ENCODE measurements around the gene ESR1.
A peak's percentile ranks its signal among the peaks of the same experiment; 100 is the strongest.

ESR1 gene

DNA sequence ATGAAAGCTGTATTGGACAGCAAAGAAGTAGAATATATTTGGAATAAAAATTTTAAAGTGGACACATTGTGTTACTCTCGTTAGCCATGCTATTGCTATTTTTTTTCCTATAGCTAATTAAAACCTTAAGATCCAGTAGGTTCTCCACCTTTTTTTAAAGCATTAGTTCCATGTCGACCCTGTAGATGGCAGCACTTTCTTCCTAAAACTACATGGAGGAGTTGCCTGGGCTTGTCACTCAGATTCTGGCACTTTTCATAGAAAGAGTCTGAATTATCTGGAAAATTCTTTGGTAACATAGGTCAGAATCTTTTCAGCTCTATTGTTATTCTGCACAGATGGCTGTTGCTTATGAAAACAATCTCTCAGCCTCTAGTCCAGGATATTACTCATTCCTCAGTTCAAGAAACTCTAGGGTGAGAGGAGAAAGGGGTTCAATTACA is 42.0 kb upstream of the ESR1 start:
- TF ChIP-seq, protein P1, sequence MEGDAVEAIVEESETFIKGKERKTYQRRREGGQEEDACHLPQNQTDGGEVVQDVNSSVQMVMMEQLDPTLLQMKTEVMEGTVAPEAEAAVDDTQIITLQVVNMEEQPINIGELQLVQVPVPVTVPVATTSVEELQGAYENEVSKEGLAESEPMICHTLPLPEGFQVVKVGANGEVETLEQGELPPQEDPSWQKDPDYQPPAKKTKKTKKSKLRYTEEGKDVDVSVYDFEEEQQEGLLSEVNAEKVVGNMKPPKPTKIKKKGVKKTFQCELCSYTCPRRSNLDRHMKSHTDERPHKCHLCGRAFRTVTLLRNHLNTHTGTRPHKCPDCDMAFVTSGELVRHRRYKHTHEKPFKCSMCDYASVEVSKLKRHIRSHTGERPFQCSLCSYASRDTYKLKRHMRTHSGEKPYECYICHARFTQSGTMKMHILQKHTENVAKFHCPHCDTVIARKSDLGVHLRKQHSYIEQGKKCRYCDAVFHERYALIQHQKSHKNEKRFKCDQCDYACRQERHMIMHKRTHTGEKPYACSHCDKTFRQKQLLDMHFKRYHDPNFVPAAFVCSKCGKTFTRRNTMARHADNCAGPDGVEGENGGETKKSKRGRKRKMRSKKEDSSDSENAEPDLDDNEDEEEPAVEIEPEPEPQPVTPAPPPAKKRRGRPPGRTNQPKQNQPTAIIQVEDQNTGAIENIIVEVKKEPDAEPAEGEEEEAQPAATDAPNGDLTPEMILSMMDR (IDR thresholded peaks at IDR 0.05; ENCODE audit: borderline replicate concordance, insufficient read depth, low read depth, low read length), result peak; percentile 45; the same call in 1 of the 2 replicates
- H3K4me3 ChIP-seq (ENCODE audit: low read depth, low read length), result no peak overlapping the region

DNA sequence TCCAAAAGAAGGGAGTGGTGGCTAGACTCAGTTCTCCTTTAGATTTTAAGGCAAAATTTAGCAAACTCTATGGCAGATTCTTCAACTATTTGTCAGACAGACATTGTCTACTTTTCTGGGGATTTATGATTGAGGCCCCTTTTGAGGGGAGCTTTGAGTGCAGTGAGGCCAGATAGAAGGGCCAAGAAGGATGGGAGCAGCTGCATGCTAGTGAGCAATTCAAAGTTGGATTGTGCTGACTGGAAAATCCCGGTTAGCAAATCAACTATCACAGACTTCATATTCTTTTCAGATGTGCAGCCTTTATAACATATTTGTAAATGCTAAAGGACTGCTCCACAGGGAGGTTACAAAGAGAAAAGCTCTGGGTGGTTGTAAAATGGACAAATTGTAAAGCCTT is 35.0 kb upstream of the ESR1 start:
- no peak overlapping the region for H3K4me3 ChIP-seq (ENCODE audit: low read depth, low read length)
- TF ChIP-seq, protein P1 (IDR thresholded peaks at IDR 0.05; ENCODE audit: borderline replicate concordance, insufficient read depth, low read depth, low read length), result no peak

DNA sequence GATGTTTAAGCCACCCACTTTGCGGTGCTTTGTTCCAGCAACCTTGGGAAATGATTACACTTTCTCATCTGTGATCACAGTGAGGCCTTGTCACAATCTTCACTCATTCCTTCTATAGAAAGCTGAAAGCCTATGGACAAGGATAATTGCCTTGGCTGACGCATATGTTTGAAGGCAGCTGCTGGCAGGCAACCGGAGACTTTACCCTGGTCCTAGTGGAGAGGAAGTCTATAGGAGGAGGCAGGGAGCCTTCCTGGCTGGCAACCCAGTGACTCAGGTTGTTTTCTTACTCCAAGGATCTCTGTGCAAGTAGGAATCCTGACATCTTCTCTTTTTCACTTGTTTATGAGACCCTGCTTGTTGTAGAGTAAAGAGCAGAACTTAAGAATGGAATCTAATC is 34.1 kb upstream of the ESR1 start:
- H3K4me3 ChIP-seq (ENCODE audit: low read depth, low read length), result no peak overlapping the region
- TF ChIP-seq, protein P1 (IDR thresholded peaks at IDR 0.05; ENCODE audit: borderline replicate concordance, insufficient read depth, low read depth, low read length), result no peak

DNA sequence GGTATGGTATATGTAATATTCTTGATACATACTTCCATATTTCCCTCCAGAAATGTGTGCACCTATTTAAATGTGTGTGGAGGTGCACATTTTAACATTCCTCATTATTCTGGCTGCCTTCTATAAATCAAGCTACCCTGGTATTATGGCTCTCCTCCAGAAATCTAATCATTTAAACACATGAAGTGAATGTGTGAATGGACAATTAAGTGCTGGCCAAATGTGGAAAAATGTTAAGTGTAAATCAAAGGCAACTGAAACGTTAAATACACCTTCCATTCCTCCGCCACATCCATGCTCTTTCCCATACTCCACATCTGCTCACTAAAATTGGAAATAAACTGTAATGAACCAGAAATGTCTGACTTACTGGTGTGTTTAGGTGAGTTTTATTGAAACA is 24.9 kb upstream of the ESR1 start:
- TF ChIP-seq, protein P1 (IDR thresholded peaks at IDR 0.05; ENCODE audit: borderline replicate concordance, insufficient read depth, low read depth, low read length), result no peak
- H3K4me3 ChIP-seq (ENCODE audit: low read depth, low read length), result no peak overlapping the region

DNA sequence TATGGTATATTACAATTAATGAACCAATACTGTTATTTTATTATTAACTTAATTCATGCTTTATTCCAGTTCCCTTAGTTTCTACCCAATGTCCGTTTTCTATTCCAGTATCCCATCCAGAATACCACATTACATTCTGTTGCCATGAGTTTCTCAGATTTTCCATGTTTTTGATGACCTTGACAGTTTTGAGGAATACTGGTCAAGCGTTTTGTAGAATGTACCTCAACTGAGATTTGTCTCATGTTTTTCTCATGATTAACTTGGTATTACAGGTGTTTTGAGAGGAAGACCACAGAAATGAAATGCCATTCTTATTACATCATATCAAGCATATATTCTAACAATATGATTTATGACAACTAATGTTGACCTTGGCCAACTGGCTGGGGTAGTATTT is 23.8 kb upstream of the ESR1 start:
- H3K4me3 ChIP-seq (ENCODE audit: low read depth, low read length), result no peak overlapping the region
- TF ChIP-seq, protein P1 (IDR thresholded peaks at IDR 0.05; ENCODE audit: borderline replicate concordance, insufficient read depth, low read depth, low read length), result no peak

DNA sequence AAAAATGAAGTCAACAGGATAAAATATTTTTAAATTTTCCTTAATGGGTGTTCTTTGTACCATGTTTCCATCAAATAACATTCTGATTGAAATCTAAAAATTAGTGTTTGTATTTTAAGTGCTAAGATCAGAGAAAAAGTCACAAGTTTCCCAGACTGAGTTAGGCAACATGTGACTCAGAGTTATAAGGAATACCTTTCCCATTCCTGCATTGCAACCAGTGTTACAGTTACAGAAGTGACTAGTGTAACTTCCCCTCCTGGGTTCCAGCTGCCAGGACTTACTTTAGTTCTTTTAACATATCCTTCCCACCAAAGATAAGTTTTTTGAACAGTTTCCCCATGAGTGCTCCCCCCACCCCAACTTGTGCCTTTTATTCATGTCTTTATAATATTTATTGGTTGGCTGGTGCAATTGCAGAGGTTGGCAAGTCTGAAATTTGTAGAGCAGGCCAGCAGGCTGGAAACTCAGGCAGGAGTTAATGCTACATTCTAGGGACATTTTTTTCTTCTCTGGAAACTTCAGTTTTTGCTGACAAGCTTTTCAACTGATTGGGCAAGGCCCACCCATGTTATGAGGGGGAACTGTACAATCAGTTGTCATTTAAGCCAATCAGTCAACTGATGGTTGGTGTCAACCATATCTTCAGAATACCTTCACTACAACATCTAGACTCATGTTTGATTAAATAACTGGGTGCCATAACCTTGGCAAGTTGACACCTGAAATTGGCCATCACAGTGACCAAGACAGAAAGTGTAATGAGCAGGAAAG is 22.9 kb upstream of the ESR1 start:
- TF ChIP-seq, protein P1 (IDR thresholded peaks at IDR 0.05; ENCODE audit: borderline replicate concordance, insufficient read depth, low read depth, low read length), result no peak
- H3K4me3 ChIP-seq (ENCODE audit: low read depth, low read length), result no peak overlapping the region

DNA sequence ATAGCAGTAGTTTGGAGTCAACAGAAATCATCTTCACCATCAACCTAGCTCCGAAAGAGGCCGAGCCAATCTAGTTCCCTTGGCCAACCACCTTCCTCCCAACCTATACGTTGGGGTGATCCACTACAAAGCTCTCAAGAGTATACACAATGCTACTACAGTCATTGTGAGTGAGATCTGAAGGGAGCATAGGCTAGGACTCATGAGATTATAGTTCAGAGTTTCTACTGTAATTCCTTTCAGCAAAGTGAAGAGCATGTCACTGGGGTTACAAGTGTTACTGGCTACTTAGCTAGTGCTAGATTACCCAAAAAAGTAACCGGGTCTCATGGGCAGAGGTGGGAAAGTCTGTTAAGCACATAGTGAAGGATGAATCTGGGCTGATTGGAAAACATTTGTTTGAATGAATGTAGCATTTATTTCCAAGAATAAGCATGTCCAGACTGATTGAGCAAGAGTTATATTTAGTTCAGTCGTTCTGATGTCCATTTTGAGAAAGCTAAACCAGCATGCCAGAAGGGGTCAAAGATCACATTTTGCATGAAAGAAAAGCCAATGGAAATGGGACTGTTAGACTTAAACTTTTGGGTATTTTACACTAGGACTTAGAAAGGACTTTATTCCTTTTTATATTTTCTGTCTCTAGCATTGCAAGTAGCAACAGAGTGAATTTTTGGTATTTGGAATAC is 10.5 kb upstream of the ESR1 start:
- no peak overlapping the region for H3K4me3 ChIP-seq (ENCODE audit: low read depth, low read length)
- TF ChIP-seq, protein P1 (IDR thresholded peaks at IDR 0.05; ENCODE audit: borderline replicate concordance, insufficient read depth, low read depth, low read length), result no peak
